Activated T-helper 1 cell treated with anti-CD3 and anti-CD28 coated beads, Interleukin-2, amount 50 U/mL, for 16 hours (primary cell): ENCODE measurements around the gene HNRNPM.
"Not testable (repeated sequence)": the region's sequence is repeated elsewhere in the genome, so short reads cannot be mapped to it uniquely, and the experiment has no call there.

Experiments
- DNase-seq, 2 donors: peaks; one replicate each; pipeline ENCODE4 v3.0.0-alpha.2; 2020; ENCODE audit warnings: low read depth in 1 of 2, low spot score in 1 of 2

HNRNPM gene

DNA sequence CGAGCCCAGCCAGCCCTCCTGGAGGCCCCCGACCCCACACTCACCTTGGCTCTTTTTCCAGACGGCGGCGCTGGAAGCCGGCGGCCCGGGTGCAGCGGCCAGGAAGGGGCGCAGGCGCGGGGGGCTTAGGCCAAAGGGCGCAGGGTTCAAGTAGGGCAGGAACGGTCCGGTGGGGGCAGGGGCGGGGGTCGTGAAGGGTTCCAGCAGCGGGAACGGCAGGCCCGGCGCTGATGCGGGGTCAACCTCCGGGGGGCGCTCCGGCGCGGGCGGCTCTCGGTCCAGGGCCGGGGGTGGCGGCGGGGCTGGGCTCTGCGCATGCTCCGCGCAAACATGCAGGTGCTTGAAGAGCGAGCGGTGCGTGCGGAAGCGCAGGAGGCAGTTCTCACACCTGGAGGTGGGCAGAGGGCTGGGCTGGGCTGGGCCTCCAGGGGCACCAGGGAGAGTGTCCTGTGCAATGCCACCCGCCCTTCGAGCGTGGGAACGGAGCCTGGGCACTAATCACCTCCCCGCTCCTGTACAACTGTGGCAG lies 66.9 kb downstream of the HNRNPM start:
- DNase-seq = no peak

DNA sequence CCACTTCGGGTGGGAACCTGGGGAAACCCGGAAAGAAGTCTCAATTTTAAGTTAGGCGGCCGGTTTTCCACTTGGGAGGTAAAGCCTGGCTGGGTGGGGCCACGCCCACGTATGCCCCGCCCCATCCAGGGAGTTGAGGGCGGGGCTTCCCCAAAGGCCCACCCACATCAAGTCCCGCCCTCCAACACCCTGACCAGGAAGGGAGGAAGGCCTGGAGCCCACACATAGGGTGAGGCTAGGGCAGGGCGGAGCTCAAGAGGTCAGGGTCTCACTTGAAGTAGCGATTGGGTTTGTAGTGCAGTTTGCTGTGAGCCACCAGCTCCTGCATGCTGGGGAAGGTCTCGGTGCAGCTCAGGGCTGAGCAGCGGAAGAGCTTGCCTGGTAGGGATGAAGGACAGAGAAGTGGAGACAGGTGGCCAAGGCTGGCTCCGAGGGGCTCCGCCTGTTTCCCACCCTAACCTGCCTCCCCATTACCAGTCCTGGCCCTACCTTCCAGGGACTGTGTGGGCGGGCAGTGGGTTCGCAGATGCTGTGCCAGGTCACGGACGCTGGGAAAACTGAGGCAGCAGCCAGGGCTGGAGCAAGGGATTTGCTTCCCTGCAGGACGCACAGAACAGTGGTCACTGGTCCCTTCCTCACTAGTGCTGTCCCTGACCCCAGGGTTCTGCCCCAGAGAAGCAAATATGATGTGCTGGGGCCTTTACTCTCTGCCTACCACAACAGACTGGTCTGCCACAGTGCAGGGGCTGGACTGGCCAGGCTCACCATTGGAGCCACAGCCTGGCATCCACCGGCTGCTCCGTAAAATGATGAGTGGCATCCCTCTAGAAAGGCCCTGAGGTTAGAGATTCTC lies 67.6 kb downstream of the HNRNPM start:
- no peak for DNase-seq

DNA sequence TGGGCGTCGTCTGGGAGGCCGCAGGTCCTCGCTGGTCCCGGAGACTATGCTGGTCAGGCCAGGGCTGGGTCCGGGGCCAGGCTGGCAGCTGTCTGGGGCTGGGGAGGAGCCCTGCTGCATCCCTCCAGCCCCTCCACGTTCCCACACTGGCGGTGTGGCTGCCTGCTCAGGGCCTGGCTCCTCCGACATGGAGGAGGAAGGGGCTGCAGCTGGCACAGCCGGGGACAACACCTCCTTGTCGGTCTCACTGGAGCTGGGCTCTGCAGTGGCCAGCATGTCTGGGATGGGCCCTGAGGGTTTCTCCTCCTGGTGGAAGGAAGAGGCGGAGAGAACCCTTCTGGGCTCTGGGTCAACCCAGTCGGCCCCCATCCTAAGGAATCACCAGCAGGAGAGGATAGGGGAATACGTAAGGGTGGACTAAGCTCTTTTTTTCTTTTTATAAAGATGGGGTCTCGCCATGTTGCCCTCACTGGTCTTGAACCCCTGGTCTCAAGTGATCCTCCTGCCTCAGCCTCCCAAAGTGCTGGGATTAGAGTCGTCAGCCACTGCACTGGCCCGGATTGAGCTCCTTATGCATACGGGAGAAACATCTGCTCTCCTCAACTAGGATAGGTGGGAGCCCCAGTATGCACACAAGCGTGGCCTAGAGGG lies 68.4 kb downstream of the HNRNPM start:
- DNase-seq = no peak

DNA sequence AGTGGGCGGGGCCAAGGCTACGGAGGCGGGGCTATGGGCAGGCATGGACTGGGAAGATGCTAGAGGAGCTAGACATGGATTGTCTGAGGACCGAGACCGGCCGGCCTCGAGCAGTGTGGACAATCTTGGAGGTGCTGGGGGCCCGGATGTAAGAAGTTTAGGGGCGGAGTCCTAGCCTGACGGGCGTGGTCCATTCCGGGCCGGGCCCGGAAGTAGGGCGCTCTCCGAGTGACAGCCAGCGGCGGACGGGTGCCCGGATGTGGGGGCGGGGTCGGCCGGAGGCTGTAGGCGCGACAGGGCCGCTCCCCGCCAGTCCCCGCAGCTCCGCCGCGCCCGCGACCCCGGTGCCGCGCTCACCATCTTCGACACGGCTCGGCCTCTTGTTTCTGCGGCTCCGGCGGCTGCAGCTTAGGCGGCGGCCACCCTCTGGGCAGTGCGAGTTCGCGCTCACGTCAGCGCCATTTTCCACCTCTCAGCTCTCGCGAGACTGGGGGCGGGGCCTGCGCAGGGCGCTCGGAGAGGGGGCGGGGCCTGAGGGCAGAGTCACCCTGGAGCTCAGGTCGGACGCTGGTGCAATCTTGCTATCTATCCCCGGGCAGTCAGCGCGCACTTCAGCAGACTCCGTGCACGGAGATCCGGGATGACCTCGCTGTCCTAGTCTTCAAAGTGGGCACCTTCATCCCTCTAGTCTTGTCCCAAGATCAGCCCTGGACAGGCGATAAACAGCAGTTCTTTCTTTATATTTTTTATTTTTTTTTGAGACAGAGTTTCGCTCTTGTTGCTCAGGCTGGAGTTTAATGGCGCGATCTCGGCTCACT lies 69.1 kb downstream of the HNRNPM start, which contains the start of gene ZNF414:
TSS of gene ZNF414 (minus strand) at position 481 of the 818 bp plus-strand sequence. CDS start at position 360, 121 bp downstream.
- DNase-seq = peak; percentile 91 to 97

DNA sequence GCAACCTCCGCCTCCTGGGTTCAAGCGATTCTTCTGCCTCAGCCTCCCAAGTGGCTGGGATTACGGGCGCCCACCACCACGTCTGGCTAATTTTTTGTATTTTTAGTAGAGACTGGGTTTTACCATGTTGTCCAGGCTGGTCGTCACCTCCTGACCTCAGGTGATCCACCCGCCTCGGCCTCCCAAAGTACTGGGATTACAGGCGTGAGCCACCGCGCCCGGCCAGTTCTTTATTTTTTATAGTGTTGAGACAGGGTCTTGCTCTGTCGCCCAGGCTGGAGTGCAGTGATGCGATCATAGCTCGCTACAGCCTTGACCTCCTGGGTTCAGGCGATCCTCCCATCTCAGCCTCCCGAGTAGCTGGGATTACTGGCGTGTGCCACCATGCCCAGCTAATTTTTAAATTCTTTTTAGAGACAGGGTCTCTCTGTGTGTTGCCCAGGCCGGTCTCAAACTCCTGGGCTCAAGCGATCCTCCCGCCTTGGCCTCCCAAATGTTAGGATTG lies 69.8 kb downstream of the HNRNPM start:
- DNase-seq = not testable (repeated sequence)

DNA sequence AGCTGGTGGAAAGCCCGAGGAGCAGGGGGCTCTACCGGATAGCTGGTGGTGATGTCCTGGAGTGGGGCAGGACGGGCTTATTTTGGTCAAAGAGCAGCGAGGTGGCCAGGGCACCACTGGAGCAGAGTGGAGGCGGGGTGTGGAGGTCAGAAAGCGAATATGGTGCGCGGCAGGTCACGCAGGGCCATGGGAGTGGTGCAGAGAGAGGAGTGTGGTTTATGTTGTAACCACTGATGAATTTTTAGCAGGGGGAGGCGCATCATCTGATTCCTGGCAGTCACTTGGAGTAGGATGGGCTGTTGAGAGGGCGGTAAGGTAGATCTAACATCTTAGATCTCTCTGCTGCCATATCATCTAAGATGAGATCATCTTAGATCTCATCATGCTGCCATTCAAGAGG lies 70.5 kb downstream of the HNRNPM start:
- peak in 1 of 2 donors; percentile 26 for DNase-seq

DNA sequence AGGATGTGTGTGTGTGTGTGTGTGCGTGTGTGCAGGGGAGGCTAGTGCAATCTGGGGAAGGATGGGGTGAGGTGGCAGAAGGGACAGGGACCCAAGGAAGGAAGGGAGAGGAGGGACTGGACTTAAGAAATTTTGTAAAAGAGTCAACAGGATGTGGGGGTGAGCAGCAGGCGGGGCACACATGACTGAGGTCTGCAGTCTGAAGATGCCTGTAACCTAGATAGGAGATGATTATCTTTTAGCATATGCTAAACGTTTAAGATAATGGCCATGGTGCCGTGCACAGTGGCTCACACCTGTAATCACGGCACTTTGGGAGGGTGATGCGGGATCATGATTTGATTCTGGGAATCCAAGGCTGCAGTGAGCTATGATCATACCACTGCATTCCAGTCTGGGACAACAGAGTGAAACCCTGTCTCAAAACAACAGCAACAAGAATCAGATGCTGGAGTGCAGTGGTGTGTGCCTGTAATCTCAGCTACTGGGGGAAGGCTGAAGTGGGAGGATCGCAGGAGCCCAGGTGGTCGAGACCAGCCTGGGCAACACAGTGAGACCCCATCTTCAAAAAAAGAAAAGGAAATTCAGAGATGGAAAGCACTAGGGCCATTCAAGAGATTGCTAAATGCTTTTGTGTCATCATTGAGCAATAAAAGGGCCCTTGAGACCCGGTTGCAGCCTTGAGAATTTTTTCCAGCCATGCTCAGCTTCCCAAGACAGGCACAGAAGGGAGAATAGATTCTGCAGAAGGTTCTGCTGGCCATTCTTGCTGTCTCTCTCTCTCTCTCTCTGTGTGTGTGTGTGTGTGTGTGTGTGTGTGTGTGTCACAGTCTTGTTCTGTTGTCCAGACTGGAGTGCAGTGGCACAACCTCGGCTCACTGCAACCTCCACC lies 73.0 kb downstream of the HNRNPM start:
- peak in 1 of 2 donors; percentile 36 for DNase-seq

DNA sequence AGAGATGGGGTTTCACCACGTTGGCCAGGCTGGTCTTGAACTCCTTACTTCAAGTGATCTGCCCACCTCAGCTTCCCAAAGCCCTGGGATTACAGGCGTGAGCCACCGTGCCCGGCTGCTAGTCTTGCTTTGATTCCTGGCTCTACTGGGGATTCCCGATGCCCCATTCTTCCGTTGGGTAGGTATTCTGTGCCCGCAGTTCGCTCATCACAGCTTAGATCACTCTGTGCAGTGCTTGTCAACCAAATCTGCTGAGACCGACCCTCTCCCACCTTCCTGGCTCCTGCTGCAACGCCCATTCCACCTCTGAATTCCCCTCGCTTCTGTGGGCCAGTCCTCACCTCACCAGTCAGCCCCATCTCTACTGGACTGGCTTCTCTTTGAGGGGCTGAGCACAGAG lies 73.8 kb downstream of the HNRNPM start:
- no peak for DNase-seq

DNA sequence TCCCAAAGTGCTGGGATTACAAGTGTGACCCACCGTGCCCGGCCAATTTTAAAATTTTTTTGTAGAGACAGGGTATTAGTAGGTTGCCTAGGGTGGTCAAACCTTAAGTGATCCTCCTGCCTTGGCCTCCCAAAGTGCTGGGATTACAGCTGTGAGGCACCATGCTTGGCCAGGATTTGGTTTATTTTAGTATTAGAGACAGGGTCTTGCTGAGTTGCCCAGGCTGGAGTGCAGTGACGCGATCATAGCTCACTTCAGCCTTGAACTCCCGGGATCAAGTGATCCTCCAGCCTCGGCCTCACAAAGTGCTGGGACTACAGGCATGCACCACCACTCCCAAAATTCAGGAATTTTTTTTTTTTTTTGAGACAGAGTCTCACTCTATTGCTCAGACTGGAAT lies 74.6 kb downstream of the HNRNPM start:
- DNase-seq = no peak

DNA sequence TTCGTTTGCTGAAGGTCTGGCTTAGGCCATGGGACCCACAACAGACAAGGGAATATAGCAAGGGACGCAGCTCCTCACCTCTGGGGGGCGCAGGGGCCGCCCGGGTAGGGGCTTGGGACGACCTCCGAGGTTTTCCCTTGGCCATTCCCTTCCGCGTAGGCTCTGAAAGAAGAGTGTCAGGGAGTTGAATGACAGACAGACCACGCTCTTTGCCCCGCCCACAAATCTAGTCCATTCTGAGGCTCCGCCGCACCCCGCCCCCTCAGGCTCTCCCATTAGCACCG lies 80.6 kb downstream of the HNRNPM start:
- no peak for DNase-seq

DNA sequence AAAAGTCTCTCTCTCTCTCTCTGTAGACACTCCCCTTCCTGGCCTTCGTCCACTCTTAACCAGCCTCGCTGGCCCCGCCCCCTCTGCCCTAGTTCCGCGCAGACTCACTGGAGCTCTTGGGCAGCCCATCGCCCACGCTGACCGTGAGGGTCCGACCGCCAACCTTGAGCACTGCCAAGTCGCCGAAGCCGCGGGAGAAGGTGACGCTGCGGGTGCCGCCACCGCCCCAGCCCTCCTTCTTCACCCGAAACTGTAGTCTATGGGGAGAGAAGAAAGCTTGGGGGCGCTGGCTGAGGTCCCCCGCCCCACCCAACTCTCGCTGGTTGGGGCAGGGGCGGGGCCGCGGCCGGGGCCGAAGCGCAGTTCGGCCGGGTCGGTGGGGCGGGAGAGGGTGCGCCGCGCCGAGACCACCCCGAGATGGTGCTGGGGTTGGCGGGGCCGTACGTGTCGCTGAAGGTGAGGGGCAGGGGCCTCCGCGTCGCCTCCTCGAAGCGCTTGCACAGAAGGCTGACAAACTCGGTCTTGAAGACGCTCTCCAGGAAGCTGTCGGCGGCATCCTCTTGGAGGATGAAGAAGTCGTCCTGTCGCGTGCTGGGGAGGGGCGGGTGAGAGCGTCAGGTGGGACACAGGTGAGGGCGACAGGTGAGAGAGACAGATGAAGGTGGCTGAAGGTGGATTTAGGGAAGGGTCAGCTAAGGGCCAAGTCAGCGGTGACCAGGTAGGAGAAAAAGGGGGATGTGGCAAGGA lies 81.7 kb downstream of the HNRNPM start:
- DNase-seq = no peak

DNA sequence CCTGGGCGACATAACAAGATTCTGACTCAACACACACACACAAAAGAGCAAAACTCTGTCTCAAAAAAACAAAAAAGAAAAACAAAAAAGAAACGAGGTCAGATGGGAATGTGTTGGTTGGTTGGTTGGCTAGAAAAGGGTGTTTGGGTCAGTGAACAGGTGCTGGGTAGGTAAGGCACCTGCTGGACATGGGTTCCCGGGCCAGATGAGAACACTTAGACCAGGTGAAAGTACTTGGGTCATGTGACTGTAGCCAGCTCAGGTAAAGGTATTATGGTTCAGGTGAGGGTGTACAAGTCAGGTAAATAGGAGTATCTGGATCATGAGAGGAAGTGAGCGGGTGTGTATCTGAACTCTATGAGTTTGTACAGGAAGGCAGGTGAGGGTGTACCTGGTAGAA lies 83.7 kb downstream of the HNRNPM start:
- DNase-seq = no peak

DNA sequence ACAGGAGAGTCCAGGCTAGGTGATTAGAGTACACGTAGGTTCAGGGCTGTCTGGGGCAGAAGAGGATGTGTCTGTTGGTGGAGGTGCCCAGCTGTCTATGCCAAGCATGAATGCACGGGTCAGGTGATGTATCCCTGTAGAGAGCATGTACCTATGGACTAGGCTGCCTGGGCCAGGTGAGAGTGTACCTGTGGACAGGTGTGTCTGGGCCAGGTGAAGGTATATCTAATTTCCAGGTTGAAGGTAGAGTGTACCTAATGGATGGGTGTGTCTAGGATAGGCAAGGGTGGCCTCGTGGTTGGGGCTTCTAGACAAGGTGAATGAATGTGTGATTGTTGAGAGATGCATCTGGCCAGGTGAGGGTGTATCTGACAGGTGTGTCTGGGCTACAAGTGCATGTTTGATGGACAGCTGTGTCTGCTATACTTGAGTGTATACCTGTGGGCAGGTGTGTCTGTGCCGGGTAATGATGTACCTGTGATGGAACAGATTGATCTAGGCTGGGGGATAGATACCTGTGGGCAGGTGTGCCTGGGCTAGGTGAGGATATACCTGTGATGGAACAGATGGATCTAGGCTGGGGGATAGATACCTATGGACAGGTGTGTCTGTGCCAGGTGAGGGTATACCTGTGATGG lies 84.7 kb downstream of the HNRNPM start:
- no peak for DNase-seq

DNA sequence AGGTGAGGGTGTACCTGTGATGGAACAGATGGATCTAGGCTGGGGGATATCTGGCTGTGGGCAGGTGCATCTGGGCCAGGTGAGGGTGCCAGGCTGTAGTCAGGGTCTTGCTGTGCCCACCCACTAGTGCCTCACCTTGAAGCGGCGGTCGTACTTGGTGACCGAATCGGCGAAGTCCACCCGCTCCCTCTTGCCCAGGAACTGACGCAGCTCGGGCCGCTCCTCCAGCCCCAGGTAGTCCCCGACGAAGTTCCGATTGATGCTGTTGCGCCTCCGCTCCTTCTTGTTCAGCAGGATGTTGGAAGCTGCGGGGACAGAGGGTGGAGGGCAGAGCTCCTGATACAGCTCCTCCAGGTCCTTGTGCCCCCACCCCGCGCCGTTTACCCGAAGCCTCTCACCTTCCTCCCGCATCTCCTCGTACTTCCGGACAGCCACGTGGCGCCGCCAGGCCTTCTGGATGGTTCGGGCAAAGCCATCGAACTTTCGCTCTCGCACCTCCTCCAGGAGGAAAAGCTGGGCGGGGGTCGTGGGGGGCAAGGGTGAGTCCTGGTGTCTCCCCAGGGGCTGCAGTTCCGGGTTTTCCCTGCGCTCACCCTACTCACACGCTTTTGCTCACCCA lies 85.4 kb downstream of the HNRNPM start:
- DNase-seq = no peak

DNA sequence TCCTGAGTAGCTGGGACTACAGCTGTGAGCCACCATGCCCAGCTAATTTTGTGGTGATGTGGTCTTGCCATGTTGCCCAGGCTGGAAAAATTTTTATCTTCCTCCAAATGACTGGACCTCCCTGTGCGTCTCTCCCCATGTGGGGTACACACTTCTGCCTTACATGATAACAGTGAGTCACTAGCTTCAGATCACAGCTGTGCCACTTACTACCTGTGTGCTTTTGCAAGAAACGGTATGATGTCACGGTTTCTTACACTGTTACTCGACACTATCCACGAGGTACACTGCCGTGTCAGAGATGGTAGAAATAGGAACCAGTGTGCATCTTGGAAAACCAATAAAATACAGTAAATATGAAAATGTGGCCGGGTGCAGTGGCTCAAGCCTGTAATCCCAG lies 86.7 kb downstream of the HNRNPM start:
- DNase-seq = no peak

DNA sequence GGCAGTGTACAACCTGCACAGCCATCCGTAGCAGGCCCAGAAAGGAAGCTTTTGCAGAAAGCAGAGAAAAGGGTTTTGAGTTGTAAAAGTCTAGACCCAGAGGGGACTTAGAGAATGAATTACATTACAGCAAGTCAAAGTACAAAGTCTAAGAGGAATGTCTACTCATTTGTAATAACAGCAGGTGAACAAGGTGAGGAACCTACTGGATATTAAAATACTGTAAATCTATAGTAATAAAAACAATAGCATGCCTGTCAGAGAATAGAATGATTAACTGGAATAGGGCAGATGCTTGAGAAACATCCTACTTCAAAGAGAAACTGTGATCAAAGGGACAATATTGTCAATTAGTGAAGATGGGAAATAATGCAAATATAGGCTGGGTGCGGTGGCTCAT lies 87.5 kb downstream of the HNRNPM start:
- DNase-seq = no peak

DNA sequence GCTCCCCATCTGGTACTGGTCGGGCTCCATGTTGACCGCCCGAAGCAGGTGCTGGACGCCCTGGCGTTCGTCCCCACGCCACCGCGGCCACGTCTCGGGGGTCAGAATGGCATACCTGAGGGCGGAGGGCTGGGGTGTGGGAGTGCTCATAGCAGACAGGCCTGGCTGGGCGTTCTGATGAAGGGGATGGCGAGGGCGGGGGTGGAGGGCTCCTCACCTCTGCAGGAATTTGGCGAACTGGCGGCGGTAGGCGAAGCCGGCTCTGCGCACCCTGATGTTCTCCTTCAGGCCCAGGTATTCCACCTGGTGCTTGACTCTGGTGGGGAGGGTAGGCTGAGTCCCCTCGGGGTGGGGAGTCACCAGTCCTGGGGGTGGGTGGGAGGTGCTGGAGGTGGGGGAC lies 91.5 kb downstream of the HNRNPM start:
- no peak for DNase-seq

DNA sequence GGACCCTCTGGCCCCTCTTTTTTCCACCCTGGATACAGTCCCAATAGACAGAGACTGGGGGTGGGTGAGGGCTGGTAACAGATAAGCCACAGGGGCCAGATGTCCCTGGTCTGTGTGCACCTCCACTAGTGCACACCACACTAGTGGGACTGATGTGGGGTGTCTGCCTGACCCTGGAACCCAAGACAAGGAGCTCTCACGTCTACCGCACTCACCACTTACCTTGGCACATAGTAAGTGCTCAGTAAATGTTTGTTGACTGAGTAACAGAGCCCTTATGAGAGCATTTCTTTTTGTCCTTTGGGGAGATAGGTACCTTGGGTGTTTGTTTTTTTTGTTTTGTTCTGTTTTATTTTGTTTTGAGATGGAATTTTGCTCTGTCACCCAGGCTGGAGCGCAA lies 92.3 kb downstream of the HNRNPM start:
- no peak for DNase-seq
